Fibroblast of skin of abdomen (primary cell): ENCODE measurements around the gene NDUFS2.
"Not testable (repeated sequence)": the region's sequence is repeated elsewhere in the genome, so short reads cannot be mapped to it uniquely, and the experiment has no call there.

Source experiments
- DNase-seq: peaks from one replicate; pipeline ENCODE4 v3.0.0-alpha.2; 2013

NDUFS2 gene

GRCh38 chr1:161222175-161223019 is 20.2 kb downstream of the NDUFS2 start:
- no peak for DNase-seq

GRCh38 chr1:161223805-161224694 is 21.9 kb downstream of the NDUFS2 start:
- no peak for DNase-seq

DNA sequence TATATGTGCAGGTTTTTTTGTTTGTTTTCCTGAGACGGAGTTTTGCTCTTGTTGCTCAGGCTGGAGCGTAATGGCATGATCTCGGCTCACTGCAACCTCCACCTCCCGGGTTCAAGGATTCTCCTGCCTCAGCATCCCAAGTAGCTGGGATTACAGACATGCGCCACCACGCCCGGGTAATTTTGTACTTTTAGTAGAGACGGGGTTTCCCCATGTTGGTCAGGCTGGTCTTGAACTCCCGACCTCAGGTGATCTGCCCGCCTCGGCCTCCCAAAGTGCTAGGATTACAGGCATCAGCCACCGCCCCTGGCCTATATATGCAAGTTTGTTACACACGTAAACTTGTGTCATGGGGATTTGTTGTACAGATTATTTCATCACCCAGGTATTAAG is 22.5 kb downstream of the NDUFS2 start:
- not testable (repeated sequence) for DNase-seq

DNA sequence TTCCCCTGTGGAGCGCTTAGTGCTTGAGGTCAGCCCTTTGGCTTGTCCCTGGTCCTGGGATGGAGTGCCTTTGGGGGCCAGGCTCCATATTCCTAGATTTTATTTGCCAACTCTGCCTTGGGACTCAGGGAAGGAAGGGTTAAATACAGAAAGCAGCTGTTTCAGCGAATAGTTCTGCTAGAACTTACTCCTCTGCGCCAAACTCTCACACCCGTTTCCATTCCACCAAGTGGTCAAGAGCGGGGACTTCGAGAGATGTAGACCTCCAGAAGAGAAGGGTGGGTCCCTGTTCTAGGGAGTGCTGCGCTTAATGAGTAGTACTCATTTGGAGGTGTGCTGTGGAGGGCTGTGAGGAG is 23.0 kb downstream of the NDUFS2 start:
- DNase-seq, result no peak

- peak; percentile 100 for DNase-seq
These were observed 23.6 kb downstream of the NDUFS2 start, which contains the start of gene TOMM40L for GRCh38 chr1:161225534-161226319. TOMM40L (plus strand) TSS chr1:161226060; CDS start chr1:161226490, 430 bp downstream.

DNA sequence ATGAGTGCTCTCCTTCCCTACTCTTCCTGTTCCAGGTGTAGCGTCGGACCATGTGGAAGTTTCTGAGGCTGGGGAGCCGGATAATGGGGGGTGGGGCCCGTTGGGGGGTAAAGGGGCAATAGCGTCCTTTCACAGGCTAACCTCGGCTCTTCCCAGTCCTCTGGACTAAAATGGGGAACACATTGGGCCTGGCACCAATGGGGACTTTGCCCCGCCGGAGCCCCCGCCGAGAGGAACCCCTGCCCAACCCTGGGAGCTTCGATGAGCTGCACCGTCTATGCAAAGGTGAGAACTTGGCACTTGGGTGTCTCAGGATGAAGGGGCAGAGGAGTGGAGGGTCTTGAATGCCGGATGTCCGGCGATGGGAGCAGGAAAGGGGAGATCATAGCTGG is 24.1 kb downstream of the NDUFS2 start:
- DNase-seq, result no peak

- DNase-seq, result no peak
These were observed 24.6 kb downstream of the NDUFS2 start for GRCh38 chr1:161226759-161227158.

GRCh38 chr1:161227196-161227871 is 25.2 kb downstream of the NDUFS2 start:
- peak; percentile 63 for DNase-seq

DNA sequence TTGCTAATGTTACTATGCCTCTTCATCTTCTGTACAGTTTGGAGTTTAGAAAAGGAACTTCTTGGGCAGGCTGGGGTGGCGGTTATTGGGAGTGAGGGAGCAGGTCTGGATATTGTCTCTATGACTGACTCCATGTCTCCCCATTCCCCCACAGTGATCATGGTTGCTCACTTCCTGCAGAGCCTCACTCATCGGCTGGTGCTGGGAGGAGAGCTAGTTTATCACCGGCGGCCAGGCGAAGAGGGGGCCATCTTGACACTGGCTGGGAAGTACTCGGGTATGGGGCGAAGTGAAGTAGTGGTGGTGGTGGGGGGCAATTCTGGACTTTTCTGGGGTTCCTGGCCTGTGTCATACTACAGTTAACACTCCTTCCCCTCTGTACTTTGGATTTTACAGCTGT is 25.9 kb downstream of the NDUFS2 start:
- DNase-seq, result no peak

- DNase-seq, result no peak
These were observed 27.7 kb downstream of the NDUFS2 start for GRCh38 chr1:161229896-161230295.

- DNase-seq, result no peak
These were observed 28.6 kb downstream of the NDUFS2 start for GRCh38 chr1:161230762-161231161.

GRCh38 chr1:161233102-161233501 is 30.9 kb downstream of the NDUFS2 start:
- DNase-seq, result no peak

DNA sequence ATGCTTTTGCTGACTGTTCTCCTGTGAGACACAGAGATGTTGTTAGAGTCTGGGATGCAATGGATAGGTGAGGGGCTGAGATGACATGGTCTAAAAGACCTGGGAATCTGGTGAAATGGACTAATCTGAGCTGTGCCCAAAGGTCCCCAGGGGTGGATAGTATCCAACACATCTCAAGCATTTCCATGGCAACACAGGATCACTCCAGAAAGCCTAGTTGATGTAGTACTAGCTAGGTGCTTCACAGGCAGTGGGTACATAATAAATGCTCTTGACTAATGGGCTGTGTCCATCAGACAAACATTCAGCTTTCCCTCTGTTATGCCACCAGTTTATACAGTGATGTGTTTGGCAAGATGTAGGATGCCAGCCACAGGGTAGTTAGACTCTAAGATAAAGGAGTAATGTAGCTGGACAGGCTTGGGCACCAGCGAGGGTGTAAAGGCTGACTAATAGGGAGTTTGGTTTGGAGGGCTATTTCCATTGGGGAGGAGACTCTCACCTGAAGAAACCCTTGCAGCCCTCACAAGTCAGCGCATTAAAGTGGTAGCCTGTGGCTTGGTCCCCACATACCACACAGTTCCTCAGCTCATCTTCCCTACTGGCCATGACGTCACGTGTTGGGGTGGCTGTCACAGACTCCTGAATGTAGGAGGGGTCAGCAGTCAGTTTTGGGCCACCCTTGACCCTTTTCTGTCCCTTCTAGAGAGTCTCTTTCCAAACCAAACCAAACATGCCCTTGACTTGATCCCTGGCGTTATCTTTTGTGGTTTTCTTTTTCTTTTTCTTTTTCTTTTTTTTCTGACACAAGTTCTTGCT is 34.0 kb downstream of the NDUFS2 start:
- no peak for DNase-seq

- no peak for DNase-seq
These were observed 35.9 kb downstream of the NDUFS2 start, which contains the start of gene NR1I3 for GRCh38 chr1:161238039-161238473. NR1I3 (minus strand) TSS chr1:161238203; CDS start chr1:161236565, 1,638 bp downstream.

DNA sequence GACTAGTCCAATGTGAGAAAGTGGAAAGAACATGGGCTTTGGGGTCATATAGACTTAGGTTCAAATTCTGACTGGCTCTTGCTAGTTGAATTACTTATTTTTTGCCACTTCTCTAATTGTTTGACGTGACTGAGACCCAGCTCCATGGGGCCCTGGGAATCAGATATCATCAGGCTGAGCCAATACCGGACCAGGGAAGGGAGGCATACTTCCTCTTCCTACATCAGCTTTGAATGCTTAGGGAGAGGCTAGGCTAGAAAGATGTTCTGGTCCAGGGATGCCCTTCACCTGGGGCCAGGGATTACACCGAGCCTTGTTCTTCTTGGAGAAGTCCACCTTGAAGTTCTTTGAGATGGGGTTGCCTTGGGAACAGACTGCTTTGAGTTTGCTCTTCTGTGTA is 39.5 kb downstream of the NDUFS2 start:
- DNase-seq, result no peak

DNA sequence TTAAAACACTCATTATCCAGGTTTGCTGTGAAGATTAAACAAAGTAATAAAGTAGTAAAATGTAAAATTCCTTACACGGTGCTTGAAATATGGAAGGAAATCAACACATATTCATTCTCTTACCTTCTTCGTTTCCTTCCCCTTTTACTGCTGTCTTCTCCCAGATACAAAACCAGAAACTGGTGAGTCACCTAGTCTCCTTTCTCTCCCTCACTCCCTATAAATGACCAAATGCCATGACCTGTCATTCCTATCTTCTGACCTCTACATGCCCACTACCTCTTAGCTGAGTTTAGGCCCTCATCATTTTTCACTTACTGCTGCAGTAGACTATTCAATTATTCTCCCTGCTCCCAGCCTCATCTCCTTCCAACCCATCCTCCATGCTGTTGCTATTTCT is 40.1 kb downstream of the NDUFS2 start:
- DNase-seq, result no peak

DNA sequence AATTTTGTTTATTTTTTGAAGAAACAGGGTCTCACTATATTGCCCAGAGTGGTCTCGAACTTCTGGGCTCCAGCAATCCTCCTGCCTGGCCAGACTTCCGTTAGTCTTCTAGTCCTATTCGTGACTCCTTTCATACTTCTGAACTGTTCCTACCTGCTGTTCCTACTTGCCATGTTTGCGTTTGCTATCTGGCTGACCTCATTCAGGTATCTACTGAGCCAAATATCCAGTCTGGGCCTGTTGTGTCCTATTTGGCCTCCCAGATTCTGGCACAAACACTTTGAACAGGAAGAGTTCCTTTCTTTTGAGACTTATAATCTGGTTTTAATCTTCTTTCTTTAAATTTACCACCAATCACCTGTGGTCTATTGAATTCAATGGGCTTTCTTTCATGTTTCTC is 42.7 kb downstream of the NDUFS2 start:
- no peak for DNase-seq

GRCh38 chr1:161250100-161250499 is 47.9 kb downstream of the NDUFS2 start:
- not testable (repeated sequence) for DNase-seq

- DNase-seq, result no peak
These were observed 48.7 kb downstream of the NDUFS2 start for GRCh38 chr1:161250829-161251228.

- no peak for DNase-seq
These were observed 49.4 kb downstream of the NDUFS2 start for GRCh38 chr1:161251579-161251978.

GRCh38 chr1:161255302-161255701 is 53.1 kb downstream of the NDUFS2 start:
- DNase-seq, result not testable (repeated sequence)
